Right atrium auricular region (tissue), 2 donors: Measurements from ENCODE around the gene AHSP. TPM values are rescaled to one million over a fixed set of nuclear protein-coding genes. Genes with fewer than 3 reads are reported as not detected.
"Not testable (repeated sequence)": the region's sequence is repeated elsewhere in the genome, so short reads cannot be mapped to it uniquely, and the experiment has no call there.

ENCODE experiments used
- DNase-seq: peaks from one replicate; pipeline ENCODE4 v3.0.0-alpha.2; 2019; ENCODE audit warnings: low spot score
- H3K27ac ChIP-seq, 2 donors: fragments of 200-600 bp; sonication (generic); 1 replicate in 1 of 2; 2 replicates in 1 of 2; pipeline ENCODE4 v1.5.1; 2016 to 2019
- H3K27me3 ChIP-seq, 2 donors: fragments of 200-600 bp; sonication (generic); one replicate each; pipeline versions ENCODE4 v1.5.1 to v1.6.0; 2017 to 2019
- H3K36me3 ChIP-seq: fragments of 200-600 bp; sonication (generic); one replicate; pipeline ENCODE4 v1.5.1; 2016
- H3K4me1 ChIP-seq, 2 donors: fragments of 200-600 bp; sonication (generic); one replicate each; pipeline versions ENCODE4 v1.5.1 to v1.6.0; 2017 to 2019
- H3K4me3 ChIP-seq, 2 donors: fragments of 200-600 bp; sonication (generic); 1 replicate in 1 of 2; 2 replicates in 1 of 2; pipeline ENCODE4 v1.5.1; 2017 to 2019; ENCODE audit warnings: mild to moderate bottlenecking in 1 of 2, moderate library complexity in 1 of 2
- H3K9me3 ChIP-seq, 2 donors: fragments of 200-600 bp; sonication (generic); one replicate each; pipeline ENCODE4 v1.5.1; 2019
- CTCF ChIP-seq, 2 donors: fragments of 200-600 bp; sonication (generic); IDR thresholded peaks; one replicate each; pipeline ENCODE4 v1.5.1; 2019; ENCODE audit warnings: antibody characterized with exemption in 2 of 2
- total RNA-seq, 2 donors: library from RNA; depleted of rRNA; stranded (reverse); fragments of >200 nt; gene quantifications; one replicate each; pipeline ENCODE4 v1.1.0, GENCODE V29; 2016

AHSP gene
- total RNA-seq, 2 donors from 2014 or later = 1.1 to 2.3 TPM

DNA sequence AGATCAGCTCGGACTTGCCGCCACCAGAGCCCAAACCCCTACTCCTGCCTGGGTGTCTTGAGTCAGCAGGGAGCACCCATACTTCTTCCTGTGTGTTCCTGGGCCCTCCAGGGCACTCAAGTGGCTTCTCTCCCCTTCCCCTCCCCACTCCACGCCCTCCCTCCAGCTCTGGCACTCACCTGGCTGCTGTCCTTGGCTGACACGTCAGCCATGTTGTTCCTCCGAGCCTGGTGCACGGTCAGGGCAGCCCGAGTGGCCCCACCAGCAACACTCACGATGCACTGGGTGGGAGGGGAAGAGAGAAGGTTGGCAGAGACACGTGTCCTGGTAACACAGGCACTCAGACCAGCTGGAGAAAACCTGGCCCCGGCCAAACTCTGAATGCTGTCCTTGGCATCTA, 31.0 kb upstream of the AHSP start:
- Histone ChIP-seq H3K9me3 (no peaks in the 10 kb centered on the region), H3K36me3 (peaks cover 85% of the 10 kb centered on the region), H3K4me1 (no peaks in the 10 kb centered on the region), H3K4me3 (no peak overlapping the region), H3K27me3 (no peaks in the 10 kb centered on the region), H3K27ac (no peak overlapping the region)
- DNase-seq = no peak
- TF ChIP-seq CTCF (IDR thresholded peaks at IDR 0.05) = no peak

DNA sequence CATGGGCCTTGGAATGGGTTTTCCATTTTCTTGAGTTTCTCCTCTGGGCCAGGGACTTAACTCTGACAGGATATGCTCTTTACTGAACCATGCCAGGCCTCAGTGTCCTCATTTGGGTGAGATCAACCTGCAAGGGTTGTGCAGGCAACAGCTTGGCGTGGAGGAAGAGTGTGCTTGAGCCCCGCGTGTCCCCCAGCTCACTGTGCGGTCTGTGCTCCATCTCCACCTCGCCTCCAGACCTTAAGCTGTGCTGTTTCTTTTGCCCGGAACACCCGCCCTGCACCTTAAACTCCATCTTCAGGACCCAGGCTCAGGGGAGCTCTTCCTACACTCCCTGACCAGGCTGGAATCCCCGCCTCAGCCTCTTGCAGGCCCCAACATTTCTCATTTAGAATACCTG, 29.2 kb upstream of the AHSP start:
- H3K4me1 ChIP-seq = peaks cover 0 to 4% of the 10 kb centered on the region in 2 donors
- no peaks in the 10 kb centered on the region for H3K27me3 ChIP-seq
- no peak for TF ChIP-seq CTCF (IDR thresholded peaks at IDR 0.05)
- peaks cover 67% of the 10 kb centered on the region for H3K36me3 ChIP-seq
- no peak overlapping the region for H3K4me3 ChIP-seq
- no peak for DNase-seq
- H3K27ac ChIP-seq = no peak overlapping the region
- no peaks in the 10 kb centered on the region for H3K9me3 ChIP-seq

DNA sequence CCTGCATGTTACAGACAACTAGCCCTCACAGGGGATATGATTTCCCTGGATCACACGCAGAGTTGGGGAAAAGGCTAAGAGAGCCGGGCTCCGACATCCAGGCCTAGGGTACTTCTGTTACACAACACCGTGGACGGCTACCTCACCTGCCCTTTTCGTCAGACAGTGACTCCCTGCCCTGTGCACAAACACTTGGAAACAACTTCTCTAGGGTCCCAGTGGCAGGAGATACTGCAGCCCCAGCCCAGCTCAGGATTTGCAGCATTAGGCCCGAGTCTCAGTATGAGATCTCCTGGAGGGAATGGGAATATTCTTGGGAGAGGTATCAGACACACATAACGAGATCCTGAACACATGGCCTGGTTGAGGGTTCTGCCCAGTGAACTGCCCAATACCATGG, 27.8 kb upstream of the AHSP start:
- DNase-seq = no peak
- TF ChIP-seq CTCF (IDR thresholded peaks at IDR 0.05) = no peak

DNA sequence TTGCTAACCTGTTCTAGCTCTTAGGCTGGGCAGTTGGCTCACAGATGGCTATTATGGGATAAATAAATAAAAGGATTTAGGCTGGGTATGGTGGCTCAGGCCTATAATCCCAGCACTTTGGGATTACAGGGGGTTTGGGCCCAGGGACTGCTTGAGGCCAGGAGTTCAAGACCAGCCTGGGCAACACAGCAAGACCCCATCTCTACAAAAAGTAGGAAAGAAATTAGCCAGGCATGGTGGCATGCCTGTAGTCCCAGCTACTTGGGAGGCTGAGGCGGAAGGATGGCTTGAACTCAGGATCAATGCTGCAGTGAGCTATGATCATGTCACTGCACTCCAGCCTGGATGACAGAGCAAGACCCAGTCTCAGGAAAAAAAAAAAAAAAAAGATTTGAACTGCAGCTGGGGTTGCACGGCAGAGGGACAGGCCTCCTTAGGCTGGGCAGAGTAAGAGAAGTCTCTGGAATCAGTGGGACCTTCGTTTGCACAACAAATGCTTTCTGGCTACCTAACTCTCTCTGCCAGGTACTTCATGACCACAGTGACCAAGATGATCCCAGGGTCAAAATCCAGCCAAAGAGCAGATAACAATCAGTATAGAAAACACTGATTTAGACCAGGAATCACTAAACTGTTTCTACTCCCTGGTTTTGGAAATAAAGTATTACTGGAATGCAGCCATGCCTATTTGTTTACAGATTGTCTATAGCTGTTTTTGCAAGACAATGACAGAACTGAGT, 26.3 kb upstream of the AHSP start:
- H3K36me3 ChIP-seq = peaks cover 39% of the 10 kb centered on the region
- H3K4me1 ChIP-seq = peaks cover 0 to 30% of the 10 kb centered on the region in 2 donors
- no peak overlapping the region for H3K4me3 ChIP-seq
- no peak for TF ChIP-seq CTCF (IDR thresholded peaks at IDR 0.05)
- no peak overlapping the region for H3K27ac ChIP-seq
- H3K9me3 ChIP-seq = no peaks in the 10 kb centered on the region
- DNase-seq = no peak
- H3K27me3 ChIP-seq = no peaks in the 10 kb centered on the region

More for the DNA sequence above, 27.8 kb upstream of the AHSP start:
- Histone ChIP-seq H3K27me3 (no peaks in the 10 kb centered on the region), H3K9me3 (no peaks in the 10 kb centered on the region), H3K27ac (no peak overlapping the region), H3K4me3 (no peak overlapping the region), H3K36me3 (peaks cover 53% of the 10 kb centered on the region), H3K4me1 (peaks cover 0 to 19% of the 10 kb centered on the region in 2 donors)

DNA sequence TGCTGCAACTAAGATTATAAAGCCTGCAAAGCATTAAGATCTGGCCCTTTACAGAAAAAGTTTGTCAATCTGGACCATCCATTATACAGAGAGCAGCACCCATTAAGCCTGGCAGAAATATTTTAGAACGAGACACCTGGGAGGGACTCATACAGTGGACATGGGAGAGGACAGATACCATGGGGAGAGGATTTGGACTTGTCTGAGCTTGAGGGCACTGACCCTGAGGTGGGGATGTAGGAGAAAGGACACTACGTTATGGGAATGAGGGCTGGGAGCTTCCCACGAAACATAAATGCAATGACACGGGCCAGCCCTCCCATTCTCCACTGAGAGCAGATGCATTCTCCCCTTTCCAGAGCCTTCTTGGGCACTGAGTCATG, 25.7 kb upstream of the AHSP start:
- H3K27ac ChIP-seq = no peak overlapping the region
- no peak for DNase-seq
- H3K27me3 ChIP-seq = no peaks in the 10 kb centered on the region
- peaks cover 33% of the 10 kb centered on the region for H3K36me3 ChIP-seq
- H3K4me1 ChIP-seq = peaks cover 0 to 36% of the 10 kb centered on the region in 2 donors
- no peak overlapping the region for H3K4me3 ChIP-seq
- TF ChIP-seq CTCF (IDR thresholded peaks at IDR 0.05) = no peak
- no peaks in the 10 kb centered on the region for H3K9me3 ChIP-seq

DNA sequence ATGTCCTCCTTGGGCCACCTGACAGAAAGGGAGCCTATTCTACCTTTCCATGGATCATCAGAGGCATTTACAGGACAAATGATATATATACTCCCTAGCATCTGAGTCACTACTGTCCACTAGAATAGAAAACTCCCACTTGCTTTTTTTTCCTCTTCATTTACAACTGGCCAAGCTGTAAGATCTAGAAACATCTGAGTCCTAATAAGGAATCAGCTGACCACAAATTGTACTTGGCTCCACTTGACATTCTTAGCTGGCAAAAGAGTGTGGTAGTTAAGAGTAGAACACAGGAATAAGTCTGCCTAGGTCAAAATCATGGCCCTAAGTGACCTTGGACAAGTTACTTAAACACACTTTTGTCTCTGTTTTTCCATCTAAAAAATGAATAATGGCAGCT, 24.7 kb upstream of the AHSP start:
- Histone ChIP-seq H3K27me3 (no peaks in the 10 kb centered on the region), H3K36me3 (peaks cover 25% of the 10 kb centered on the region), H3K9me3 (no peaks in the 10 kb centered on the region), H3K27ac (peak overlapping the region in 1 of 2 donors; percentile 75), H3K4me1 (peaks cover 0 to 44% of the 10 kb centered on the region in 2 donors), H3K4me3 (no peak overlapping the region)
- no peak for TF ChIP-seq CTCF (IDR thresholded peaks at IDR 0.05)
- no peak for DNase-seq

- Histone ChIP-seq H3K27ac (peak overlapping the region in 1 of 2 donors; percentile 75), H3K36me3 (peaks cover 19% of the 10 kb centered on the region), H3K4me1 (peaks cover 0 to 44% of the 10 kb centered on the region in 2 donors)
- H3K4me3 ChIP-seq, DNase-seq, H3K27me3 ChIP-seq, H3K9me3 ChIP-seq: not testable (repeated sequence)
Measured at GRCh38 chr16:31503555-31503954, 24.1 kb upstream of the AHSP start.
